8988T (cell line): ENCODE results near the gene PDIA6.

Source experiments
- DNase-seq: peaks from one replicate; pipeline ENCODE4 v3.0.0; 2011

Gene PDIA6, protein sequence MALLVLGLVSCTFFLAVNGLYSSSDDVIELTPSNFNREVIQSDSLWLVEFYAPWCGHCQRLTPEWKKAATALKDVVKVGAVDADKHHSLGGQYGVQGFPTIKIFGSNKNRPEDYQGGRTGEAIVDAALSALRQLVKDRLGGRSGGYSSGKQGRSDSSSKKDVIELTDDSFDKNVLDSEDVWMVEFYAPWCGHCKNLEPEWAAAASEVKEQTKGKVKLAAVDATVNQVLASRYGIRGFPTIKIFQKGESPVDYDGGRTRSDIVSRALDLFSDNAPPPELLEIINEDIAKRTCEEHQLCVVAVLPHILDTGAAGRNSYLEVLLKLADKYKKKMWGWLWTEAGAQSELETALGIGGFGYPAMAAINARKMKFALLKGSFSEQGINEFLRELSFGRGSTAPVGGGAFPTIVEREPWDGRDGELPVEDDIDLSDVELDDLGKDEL

DNA sequence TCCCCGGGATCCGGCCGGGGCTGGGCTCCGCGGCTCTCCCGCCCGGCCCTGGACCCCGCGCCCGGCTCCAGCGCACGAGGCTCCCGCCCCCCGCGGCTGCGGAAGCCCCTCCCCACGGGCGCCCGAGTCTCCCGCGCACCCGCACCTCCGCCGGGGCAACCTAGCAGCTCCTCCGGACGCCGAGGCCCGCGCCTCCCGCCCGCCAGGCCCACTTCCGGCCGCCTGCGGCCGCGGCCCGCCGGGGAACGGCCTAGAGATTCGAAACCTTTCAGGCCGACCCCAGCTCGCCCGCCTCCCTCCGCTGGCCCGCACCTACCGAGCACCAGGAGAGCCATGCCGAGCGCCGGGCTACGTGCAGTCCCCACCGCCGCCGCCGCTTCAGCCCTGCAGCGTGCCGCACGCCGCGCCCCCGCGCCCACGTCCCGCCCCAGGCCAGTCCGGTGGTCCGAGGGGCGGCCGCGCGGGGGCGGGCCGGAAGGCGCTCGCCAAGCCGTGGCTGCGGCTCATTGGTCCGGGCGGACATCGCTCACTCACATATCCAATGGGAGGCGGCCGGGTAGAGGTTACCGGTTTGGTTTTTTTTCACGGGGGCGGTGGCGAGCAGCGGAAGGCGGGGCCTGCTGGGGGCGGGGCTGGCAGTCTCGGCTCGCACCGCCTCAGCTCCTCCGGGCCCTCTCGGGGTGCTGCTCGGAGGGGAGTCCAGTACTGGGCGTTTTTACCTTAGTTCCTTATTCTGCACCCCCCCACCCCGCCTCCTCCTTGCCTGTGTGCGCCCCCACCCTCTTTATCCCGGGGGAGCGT lies at the start of gene PDIA6:
Gene PDIA6, minus strand, starts transcription at position 424 of the 801 bp plus-strand sequence. Its CDS starts 89 bp downstream, at position 335.
- DNase-seq: peak; percentile 86

- no peak for DNase-seq
These were observed 49.7 kb upstream of the PDIA6 start for GRCh38 chr2:10862330-10862729.

DNA sequence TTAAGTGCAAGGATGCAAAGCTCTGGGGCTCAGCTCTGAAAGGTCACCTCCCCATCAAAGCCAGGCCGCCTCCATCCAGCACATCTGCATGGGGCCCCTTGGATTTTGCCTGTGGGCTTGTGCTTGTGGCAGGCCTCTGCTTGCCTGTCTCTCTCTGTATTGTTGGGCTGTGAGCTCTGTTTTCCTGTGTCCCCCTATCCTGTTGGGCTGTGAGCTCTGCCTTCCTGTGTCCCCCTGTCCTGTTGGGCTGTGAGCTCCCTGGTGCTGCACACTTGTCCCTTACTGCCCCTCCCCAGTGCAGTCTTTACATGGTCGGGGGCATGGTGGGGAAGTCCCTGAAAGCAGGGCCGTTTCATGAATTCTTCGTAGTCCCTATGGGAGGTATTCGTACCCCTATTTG lies 49.2 kb upstream of the PDIA6 start:
- no peak for DNase-seq

GRCh38 chr2:10860814-10861325 lies 48.3 kb upstream of the PDIA6 start:
- DNase-seq: no peak

- no peak for DNase-seq
These were observed 47.7 kb upstream of the PDIA6 start for GRCh38 chr2:10860081-10860813.

DNA sequence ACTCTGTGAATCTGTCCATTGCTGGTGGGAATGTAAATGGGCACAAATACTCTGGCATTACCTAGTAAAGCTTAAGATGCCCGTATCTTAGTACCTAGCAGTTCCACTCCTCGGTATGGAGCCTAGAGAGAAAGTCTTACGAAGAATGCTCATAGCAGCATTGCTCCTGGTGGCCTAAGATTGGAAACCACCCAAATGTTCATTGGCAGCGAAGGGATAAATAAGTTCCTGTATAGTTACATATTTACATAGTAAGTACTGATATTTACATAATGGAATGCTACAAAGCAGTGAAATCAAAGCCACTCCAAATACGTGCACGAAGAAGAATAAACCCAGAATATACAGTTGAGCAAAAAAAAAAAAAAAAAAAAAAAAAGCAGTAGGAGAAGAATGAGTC lies 46.7 kb upstream of the PDIA6 start:
- no peak for DNase-seq

DNA sequence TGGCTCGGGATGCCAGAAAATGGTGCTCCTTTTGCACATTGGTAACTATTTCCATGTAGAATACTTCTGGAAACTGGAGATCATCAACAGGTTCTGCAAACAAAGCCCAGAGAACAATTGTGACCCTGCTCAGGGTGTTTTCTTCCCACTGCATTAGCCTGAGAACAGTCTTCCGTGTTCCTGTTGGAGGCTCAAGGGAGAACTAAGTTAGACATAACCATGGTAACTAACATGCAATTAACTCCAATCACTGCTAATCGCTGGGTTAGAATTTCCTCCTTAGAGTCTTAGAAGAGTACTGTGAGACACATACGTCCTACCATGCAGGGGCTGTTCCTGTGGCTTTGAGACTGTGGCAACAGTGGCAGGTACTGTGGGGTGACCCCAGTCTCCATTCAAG lies 36.0 kb upstream of the PDIA6 start:
- DNase-seq: no peak

DNA sequence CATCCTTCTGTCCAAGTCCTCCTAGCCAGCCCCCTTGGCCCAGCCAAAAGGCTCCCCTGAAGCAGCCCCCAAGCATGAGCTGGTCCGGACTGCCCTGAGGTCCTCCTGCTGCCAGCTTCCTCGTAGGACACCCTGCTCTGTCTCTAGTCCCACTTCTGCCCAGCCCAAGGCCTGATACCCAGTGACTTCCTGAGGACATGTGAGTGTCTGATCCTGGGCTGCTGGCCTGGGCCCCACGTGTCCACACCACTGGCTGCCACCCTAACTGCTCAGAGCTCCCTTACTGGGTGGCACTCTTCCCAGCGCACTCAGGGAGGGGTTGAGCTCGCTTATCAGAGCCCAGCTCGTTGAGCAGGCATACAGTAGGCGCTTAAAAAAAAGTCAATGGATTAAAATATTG lies 34.4 kb upstream of the PDIA6 start:
- no peak for DNase-seq

DNA sequence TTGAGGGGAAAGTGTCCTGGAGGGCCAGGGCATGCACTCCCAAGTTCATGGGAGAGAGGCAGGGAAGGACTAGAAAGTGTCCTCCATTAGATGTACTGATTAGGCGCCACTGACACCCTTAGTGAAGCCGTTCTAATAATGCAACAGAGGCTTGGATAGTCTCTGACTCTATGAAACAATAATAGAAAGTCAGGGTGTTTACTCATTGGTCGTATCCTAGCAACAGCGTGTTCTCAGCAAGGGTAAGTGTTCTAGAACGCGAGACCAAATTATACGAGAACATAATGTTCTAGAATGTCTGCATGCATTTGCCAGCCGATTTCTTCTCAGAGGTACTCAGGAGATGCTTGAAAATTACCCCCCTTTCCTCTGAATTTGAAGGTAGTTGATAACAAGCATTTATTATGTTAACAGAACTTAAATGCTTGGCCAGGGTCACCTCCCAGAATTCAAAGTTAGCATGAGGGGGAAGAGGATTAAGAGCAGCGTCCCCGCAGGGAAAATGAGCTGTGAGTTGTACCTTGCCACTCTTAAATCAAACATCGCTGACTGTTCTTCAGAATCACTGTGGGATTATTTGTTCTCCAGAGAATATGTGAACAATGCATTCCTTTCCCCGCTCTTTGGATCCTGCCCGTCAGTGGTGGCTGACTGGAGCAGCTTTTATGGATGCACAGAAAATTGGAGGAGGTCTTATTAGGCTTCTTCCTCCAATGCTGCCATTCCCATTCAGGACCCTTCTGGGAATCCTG lies 33.7 kb upstream of the PDIA6 start:
- DNase-seq: no peak

GRCh38 chr2:10845640-10846039 lies 33.1 kb upstream of the PDIA6 start:
- no peak for DNase-seq

DNA sequence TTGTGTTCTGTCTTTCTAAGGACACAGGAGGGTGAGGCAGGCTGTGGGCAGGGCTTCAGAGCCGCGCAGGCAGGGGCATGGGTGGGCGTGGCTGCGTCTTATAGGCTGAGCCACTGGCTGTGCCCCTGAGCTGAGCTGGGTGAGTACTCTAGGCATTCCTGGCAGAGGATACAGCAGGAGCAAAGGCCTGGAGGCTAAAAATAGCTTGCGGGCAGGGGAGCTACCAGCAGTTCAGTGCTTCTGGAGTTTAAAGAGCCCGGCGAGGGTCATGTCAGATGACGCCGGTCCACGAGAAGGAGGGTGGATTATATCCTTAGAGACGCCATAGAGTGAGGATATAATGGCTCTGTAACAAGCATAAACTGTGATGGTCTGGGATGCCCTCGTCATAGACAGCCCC lies 31.5 kb upstream of the PDIA6 start:
- no peak for DNase-seq

DNA sequence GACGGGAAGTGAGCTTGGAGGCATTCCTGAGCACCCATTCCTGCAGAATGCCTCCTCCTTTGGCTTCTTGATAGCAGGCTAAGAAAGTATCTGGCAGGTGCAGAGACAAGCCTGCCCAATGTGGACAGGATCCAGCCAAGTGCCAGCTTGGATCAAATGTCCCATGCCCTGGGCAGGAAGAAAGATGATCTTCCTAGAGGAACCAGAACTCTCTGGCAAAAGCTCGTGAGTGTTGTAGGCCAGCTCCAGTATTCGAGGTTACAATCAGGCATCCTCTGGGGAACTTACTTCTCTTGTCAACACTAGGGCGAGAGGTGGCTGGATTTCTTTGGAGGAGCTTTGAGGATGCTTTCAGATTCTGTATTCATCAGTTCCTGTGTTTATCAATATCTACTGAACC lies 29.9 kb upstream of the PDIA6 start:
- DNase-seq: no peak

DNA sequence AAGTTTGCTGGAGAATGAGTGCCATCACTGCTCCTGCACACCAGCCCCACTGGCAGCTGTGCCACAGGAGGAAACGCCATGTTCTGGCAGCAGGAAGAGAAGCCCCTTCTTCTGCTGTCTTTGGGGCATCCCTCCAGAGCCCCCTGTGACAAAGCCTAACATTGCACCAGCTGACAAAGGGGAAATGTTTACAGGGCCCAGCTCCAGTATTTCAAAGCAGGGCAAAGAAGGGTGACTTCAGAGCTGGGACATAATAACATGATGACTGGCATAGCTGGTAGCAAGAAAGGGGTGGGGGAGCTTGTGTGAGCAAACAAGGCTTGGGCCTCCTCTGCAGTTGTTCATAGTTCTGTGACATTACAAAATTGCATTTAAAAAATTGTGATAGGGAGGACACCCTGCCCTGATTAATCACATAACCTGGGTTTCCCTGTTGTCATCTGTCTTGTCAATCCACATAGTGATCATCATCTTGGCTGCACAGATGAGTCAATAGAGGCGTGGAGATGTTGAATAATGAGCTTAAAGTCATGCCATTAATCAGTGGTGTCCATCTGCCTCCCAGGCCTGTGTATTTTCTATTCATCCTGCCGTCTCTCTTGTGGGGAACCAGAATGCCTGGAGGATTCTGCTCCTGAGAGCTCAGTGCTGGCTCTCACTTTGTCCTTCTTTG lies 29.1 kb upstream of the PDIA6 start:
- no peak for DNase-seq

GRCh38 chr2:10839813-10840212 lies 27.2 kb upstream of the PDIA6 start:
- no peak for DNase-seq

- DNase-seq: no peak
These were observed 26.1 kb upstream of the PDIA6 start for GRCh38 chr2:10838734-10839133.

DNA sequence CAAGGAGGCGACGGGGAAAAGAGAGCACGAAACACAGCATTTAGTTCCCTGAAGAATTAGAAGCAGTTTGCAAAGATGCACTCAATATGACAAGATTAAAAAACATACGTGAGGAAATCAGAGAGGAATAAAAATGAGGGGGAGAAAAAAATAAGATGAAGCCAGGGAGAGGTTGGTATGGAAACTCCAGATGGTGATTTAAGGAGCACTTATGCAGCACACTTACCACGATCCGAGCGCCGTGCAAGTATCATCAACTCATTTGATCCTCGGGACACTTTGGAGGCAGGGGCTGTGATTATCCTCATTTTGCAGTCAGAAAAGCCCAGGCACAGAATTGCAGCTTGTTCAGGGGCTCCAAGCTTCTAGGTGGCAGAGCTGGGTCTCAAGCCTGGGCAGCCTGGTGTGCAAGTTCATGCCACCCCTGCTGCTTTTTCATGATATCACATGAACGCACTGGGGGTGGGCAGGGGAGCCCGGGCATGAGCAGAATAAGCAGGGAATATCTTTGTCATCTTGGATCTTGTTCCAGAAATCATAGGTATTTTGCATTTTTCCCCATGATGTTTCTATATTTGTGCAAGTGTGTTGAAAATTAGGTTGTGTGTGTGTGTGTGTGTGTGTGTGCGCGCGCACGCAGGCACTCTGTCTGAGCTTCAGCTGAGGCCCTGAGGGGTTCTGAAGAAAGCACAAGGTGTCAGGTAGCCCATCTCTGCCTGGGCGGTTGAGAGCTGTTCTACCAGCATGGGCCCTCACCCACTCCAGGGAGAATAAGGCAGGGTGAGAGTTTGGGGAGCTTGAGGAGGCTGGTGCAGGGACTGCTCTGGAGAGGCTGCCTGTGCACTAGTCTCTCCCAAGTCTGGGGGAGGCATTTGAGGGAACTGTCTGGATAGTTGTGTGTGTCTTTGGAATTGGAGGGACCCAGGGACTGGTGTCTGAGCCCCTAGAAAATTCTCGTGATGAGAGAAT lies 25.0 kb upstream of the PDIA6 start:
- DNase-seq: no peak

DNA sequence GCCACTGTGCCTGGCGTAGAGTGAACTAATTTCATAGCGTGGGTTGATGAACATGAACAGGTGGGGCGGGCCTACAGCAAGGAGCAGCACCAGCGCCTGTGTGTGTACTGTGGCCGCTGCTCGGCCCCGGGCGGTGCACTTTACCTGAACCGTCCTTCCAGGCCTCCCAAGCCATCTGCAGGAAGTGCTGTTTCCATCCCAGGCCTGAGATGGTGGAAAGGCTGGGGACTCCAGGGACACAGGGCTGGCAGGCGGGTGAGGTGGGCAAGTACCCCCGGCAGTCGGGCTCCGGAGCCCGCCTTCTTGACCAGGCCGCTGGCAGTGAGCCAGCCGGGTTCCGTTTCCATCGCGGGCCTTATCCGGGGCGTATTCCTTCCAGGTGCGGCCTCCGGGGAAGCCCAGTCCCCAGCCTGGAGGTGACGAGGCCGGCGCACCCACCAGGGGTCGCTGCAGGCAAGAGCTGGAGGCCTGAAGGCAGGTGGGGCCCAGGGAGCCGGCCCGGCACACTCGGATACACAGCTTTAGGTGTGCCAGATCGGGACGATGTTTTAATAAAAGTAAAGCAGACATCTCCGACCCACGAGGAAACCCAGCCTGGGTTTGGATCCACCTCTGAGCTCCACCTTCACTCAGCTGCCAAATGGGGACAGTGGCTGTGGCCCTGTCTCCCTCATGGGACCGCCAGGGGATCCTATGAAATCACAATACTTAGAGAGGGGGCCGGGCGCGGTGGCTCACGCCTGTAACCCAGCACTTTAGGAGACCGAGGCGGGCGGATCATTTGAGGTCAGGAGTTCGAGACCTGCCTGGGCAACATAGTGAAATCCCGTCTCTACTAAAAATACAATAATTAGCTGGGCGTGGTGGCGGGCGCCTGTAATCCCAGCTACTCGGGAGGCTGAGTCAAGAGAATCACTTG lies 22.7 kb upstream of the PDIA6 start:
- peak; percentile 73 for DNase-seq

GRCh38 chr2:10834068-10834655 lies 21.6 kb upstream of the PDIA6 start:
- no peak for DNase-seq

DNA sequence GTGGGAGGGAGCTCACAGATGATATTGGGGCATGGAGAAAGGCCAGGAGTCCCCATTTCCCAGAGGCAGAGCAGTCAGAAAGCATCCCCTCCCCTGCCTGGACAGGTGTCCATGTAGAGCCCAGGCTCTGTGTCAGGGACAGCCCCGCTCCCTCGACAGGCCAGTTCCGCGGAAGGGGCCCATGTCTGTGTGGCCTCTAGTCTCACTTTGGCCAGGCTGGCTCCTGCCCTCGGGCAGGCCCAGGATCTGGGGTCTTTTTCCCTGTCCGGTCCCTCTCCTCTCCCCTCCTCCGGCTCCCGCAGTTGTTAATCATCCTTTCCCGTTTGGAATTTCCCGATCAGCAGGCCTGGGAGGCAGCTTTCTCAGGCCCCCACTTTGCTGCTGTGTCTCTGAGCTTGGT lies 20.4 kb upstream of the PDIA6 start:
- DNase-seq: no peak
